ENCODE data around the gene ANKS4B.
A peak's percentile ranks its signal among the peaks of the same experiment; 100 is the strongest.
"Not testable (repeated sequence)": the region's sequence is repeated elsewhere in the genome, so short reads cannot be mapped to it uniquely, and the experiment has no call there.

Gene ANKS4B

GRCh38 chr16:21264571-21265036 is 31.1 kb downstream of the ANKS4B start:
- no peak for FAIRE-seq

- no peak for FAIRE-seq
These were observed 31.8 kb downstream of the ANKS4B start for GRCh38 chr16:21265104-21265837.

- FAIRE-seq = no peak
These were observed 33.8 kb downstream of the ANKS4B start for GRCh38 chr16:21267298-21267697.

GRCh38 chr16:21268236-21268635 is 34.7 kb downstream of the ANKS4B start:
- no peak for FAIRE-seq

GRCh38 chr16:21272253-21272652 is 38.8 kb downstream of the ANKS4B start:
- FAIRE-seq = no peak

- not testable (repeated sequence) for FAIRE-seq
These were observed 39.3 kb downstream of the ANKS4B start for GRCh38 chr16:21272763-21273162.

GRCh38 chr16:21274172-21274726 is 40.8 kb downstream of the ANKS4B start:
- FAIRE-seq = no peak

GRCh38 chr16:21275529-21275928 is 42.0 kb downstream of the ANKS4B start:
- no peak for FAIRE-seq

GRCh38 chr16:21276090-21276489 is 42.6 kb downstream of the ANKS4B start:
- FAIRE-seq = no peak

GRCh38 chr16:21277045-21277926 is 43.8 kb downstream of the ANKS4B start:
- no peak for FAIRE-seq

- no peak for FAIRE-seq
These were observed 44.6 kb downstream of the ANKS4B start, which contains the start of gene CRYM for GRCh38 chr16:21277927-21278706. TSS of gene CRYM (minus strand) at chr16:21278290. CDS start at chr16:21278251, 39 bp downstream.

- FAIRE-seq = no peak
These were observed 46.0 kb downstream of the ANKS4B start for GRCh38 chr16:21279501-21279900.

- FAIRE-seq = no peak
These were observed 48.3 kb downstream of the ANKS4B start for GRCh38 chr16:21281698-21282389.

- FAIRE-seq = no peak
These were observed 50.2 kb downstream of the ANKS4B start for GRCh38 chr16:21283521-21284289.

- no peak for FAIRE-seq
These were observed 50.9 kb downstream of the ANKS4B start for GRCh38 chr16:21284414-21284813.

GRCh38 chr16:21285314-21285713 is 51.8 kb downstream of the ANKS4B start:
- no peak for FAIRE-seq

GRCh38 chr16:21289789-21290188 is 56.3 kb downstream of the ANKS4B start:
- not testable (repeated sequence) for FAIRE-seq

GRCh38 chr16:21300309-21301167 is 67.0 kb downstream of the ANKS4B start:
- peak; percentile 93 for FAIRE-seq

GRCh38 chr16:21301168-21301894 is 67.8 kb downstream of the ANKS4B start:
- FAIRE-seq = no peak
